ENCODE results near the gene NCF4.

DNA sequence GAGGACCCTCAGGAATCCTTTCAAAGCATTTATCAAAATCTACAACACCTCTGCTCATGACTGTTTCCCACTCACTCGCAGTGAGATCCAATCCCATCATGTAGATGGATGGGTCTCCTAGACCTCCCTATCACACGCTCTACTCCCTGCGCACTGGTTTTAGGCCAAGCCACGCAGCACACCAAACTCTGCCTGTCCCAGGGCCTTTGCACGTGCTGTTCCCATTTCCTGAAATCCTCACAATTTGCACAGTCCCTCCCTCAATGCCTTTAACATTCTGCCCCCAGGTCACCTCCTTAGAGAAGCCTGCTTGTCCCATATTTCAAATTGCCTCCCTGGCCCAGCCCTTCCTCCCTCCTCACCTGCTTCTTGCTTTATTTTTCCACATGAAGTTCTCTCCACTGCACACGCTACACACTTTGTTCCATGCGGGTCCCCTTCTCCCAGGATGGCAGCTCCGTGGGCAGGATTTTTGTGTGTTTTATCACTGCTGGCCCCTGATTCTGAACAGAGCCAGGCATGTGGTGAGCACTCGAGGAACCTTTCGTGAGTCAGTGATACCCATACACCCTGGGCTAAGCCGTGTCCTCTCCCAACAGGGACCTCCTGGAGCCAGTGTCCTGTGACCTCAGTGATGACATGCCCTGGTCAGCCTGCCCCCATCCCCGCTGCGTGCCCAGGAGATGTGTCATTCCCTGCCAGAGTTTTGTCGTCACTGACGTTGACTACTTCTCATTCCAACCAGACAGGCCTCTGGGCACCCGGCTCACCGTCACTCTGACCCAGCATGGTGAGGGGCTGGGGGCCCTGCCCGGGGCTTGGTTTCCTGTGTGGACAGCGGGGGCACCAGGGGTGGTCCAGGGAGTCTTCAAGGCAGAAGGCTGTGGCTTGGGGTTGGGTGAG is 64.8 kb downstream of the NCF4 start:
- TF ChIP-seq CTCF (conservative IDR thresholded peaks at IDR 0.05 in 1 of 2, IDR thresholded peaks at IDR 0.05 in 1 of 2; ENCODE audit: extremely low read depth in 1 of 2, insufficient read depth in 1 of 2, low read depth in 1 of 2, low read length in 2 of 2), result no peak
- TF ChIP-seq EZH2 (IDR thresholded peaks at IDR 0.05; ENCODE audit: borderline replicate concordance, low read length), result no peak

Measured in mammary epithelial cell (primary cell).